Measurements from ENCODE around the gene NPTN.

- TF ChIP-seq GATA2 (IDR thresholded peaks at IDR 0.05; ENCODE audit: low read depth, low read length) = no peak
- no peak for TF ChIP-seq GATA3 (IDR thresholded peaks at IDR 0.05; ENCODE audit: low read depth, low read length)
Measured at GRCh38 chr15:73681063-73681462, 47.9 kb upstream of the NPTN start.
